Measurements from ENCODE around the gene WDPCP. TPM values are rescaled to one million over a fixed set of nuclear protein-coding genes. Genes with fewer than 3 reads are reported as not detected.

The WDPCP gene
- polyA plus RNA-seq, 2 of the 4 experiments (the other 2 are of a cell fraction) = 3.0 to 7.6 TPM

DNA sequence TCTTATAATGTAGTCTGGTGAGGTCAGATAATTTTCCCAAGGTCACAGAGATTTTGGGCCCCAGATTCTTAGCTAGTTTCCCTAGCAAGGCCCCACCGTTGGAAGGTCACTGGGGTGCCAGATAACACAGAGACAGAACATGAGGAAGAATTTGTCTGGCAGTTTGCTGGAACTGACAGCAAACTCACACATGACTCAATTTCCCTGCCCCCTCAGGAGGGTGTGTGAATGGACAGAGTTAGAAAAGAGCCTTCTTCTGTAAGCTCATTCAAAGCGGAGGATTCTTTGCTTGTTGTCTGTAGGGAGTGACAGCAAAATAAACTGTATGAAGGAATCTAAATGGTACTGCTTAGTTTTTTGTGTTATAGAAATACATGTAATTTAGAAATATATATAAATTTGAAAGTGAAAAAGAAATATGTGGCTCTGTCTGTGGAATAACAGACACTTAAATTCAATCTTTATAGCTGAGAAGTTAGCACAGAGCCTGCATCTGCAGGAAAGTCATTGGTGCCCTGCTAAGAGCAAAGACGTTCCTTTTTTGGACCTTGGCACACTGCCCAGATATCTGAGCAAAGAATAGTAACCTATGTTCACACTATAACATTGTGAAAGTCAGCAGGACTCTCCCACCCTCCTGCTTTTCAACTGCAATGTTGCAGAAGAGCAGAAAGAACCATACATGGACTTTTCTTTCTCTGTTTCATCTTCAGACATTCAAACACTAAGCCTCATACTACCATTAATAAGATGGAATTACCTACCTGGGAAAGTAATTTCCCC is 2.5 kb upstream of the WDPCP start:
- DNase-seq (ENCODE audit: low read depth in 1 of 2, low spot score in 1 of 2) = no peak
- CTCF ChIA-PET = interaction anchor here (1.3 kb wide), 1 partner anchor 101 kb away, joined by 4 read pairs; no protein-coding TSS in a partner anchor
- peak overlapping the region; percentile 92; the same call in 1 of the 3 replicates for H3K4me2 ChIP-seq
- no peak for FAIRE-seq
- no peaks in the 10 kb centered on the region for H3K9me3 ChIP-seq
- peaks cover 24% of the 10 kb centered on the region for H3K4me1 ChIP-seq
- WGBS (ENCODE audit: missing lambda C conversion rate) = 44% methylated on average over 3 of the region's 3 CpGs
- H3K4me3 ChIP-seq = no peak overlapping the region
- TF ChIP-seq HOXB5 (CRISPR knock-in tag; IDR thresholded peaks at IDR 0.05) (no peak), RFX5 (IDR thresholded peaks at IDR 0.05) (no peak), CBX8 (IDR thresholded peaks at IDR 0.05) (no peak), MAFK (IDR thresholded peaks at IDR 0.05; ENCODE audit: partially characterized antibody) (no peak), ZC3H11A (IDR thresholded peaks at IDR 0.05) (no peak), CHD2 (IDR thresholded peaks at IDR 0.05; ENCODE audit: low read length, partially characterized antibody) (no peak), FOSL2 (IDR thresholded peaks at IDR 0.05) (no peak), FOSL2 (CRISPR knock-in tag; IDR thresholded peaks at IDR 0.05) (no peak), CHD4 (IDR thresholded peaks at IDR 0.05; ENCODE audit: borderline replicate concordance) (no peak)
- TF ChIP-seq, protein P1, sequence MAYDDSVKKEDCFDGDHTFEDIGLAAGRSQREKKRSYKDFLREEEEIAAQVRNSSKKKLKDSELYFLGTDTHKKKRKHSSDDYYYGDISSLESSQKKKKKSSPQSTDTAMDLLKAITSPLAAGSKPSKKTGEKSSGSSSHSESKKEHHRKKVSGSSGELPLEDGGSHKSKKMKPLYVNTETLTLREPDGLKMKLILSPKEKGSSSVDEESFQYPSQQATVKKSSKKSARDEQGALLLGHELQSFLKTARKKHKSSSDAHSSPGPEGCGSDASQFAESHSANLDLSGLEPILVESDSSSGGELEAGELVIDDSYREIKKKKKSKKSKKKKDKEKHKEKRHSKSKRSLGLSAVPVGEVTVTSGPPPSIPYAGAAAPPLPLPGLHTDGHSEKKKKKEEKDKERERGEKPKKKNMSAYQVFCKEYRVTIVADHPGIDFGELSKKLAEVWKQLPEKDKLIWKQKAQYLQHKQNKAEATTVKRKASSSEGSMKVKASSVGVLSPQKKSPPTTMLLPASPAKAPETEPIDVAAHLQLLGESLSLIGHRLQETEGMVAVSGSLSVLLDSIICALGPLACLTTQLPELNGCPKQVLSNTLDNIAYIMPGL (CRISPR knock-in tag; IDR thresholded peaks at IDR 0.05; ENCODE audit: borderline replicate concordance) = no peak
- TF ChIP-seq, protein P2, sequence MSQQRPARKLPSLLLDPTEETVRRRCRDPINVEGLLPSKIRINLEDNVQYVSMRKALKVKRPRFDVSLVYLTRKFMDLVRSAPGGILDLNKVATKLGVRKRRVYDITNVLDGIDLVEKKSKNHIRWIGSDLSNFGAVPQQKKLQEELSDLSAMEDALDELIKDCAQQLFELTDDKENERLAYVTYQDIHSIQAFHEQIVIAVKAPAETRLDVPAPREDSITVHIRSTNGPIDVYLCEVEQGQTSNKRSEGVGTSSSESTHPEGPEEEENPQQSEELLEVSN (IDR thresholded peaks at IDR 0.05; ENCODE audit: borderline replicate concordance, low read depth) = no peak
- TF ChIP-seq, protein P3, sequence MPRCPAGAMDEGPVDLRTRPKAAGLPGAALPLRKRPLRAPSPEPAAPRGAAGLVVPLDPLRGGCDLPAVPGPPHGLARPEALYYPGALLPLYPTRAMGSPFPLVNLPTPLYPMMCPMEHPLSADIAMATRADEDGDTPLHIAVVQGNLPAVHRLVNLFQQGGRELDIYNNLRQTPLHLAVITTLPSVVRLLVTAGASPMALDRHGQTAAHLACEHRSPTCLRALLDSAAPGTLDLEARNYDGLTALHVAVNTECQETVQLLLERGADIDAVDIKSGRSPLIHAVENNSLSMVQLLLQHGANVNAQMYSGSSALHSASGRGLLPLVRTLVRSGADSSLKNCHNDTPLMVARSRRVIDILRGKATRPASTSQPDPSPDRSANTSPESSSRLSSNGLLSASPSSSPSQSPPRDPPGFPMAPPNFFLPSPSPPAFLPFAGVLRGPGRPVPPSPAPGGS (IDR thresholded peaks at IDR 0.05) = no peak
- TF ChIP-seq, protein P4, sequence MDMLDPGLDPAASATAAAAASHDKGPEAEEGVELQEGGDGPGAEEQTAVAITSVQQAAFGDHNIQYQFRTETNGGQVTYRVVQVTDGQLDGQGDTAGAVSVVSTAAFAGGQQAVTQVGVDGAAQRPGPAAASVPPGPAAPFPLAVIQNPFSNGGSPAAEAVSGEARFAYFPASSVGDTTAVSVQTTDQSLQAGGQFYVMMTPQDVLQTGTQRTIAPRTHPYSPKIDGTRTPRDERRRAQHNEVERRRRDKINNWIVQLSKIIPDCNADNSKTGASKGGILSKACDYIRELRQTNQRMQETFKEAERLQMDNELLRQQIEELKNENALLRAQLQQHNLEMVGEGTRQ (IDR thresholded peaks at IDR 0.05) = no peak
- TF ChIP-seq, protein P5, sequence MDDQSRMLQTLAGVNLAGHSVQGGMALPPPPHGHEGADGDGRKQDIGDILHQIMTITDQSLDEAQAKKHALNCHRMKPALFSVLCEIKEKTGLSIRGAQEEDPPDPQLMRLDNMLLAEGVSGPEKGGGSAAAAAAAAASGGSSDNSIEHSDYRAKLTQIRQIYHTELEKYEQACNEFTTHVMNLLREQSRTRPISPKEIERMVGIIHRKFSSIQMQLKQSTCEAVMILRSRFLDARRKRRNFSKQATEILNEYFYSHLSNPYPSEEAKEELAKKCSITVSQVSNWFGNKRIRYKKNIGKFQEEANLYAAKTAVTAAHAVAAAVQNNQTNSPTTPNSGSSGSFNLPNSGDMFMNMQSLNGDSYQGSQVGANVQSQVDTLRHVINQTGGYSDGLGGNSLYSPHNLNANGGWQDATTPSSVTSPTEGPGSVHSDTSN (IDR thresholded peaks at IDR 0.05) = no peak
- no peak overlapping the region for H3K27ac ChIP-seq
- POLR2A ChIA-PET = no interaction called here
- ATAC-seq = no peak

DNA sequence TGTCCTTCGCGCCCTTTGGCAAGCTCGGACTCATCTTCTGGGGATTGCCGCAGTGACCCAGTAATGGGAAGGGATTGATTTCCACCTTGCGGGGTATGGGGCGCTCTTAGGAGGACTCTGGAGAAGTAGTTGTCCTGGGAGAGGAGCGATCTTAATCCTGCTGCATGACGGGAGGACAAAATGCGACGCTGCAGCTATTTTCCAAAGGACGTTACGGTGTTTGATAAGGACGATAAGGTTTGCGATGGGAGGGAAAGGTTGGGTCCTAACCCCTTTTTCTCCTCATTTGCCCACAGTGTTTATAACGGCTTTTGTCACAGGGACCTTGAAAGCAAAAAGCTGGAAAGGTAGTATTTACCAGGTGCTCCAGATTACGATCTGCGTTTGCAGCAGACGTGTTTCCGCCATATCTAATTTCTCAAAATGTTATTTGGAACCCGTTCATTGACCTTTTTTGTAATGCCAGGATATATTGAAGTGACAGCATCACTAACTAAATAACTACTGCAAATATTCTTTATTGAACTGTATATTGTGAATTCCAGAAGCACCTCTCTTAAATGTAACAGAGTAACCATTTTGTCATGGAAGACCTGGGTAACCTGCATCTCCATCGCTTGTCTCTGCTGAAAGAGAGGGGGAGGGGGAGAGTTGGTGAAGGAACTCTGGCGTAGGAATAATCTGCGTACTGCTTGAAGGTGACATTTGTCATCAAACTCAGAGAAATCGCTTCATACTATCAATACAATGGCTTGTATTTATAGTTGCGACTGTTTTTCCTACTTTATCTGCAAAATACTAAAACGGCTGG is 1.1 kb upstream of the WDPCP start:
- H3K9me3 ChIP-seq = no peaks in the 10 kb centered on the region
- peak; percentile 33 to 37 for DNase-seq (ENCODE audit: low read depth in 1 of 2, low spot score in 1 of 2)
- peak overlapping the region; percentile 78 to 92 for H3K27ac ChIP-seq
- H3K4me3 ChIP-seq = peak overlapping the region; percentile 93
- WGBS (ENCODE audit: missing lambda C conversion rate) = 8% methylated on average over 26 of the region's 26 CpGs
- ATAC-seq = peak; percentile 47 to 58
- H3K4me2 ChIP-seq = peak overlapping the region; percentile 92
- peaks cover 24% of the 10 kb centered on the region for H3K4me1 ChIP-seq
- ChIA-PET CTCF (interaction anchor here (1.1 to 1.3 kb wide), 4 partner anchors 11 to 102 kb away, joined by 3 to 5 read pairs (median 4); no protein-coding TSS in a partner anchor), POLR2A (interaction anchor here (0.6 to 1.8 kb wide), 14 partner anchors 8 to 1084 kb away, joined by 3 to 21 read pairs (median 4); partner anchors contain the start of genes SERTAD2, TMEM17 and UGP2)
- FAIRE-seq = no peak
- TF ChIP-seq HDAC2 (IDR thresholded peaks at IDR 0.05) (peak; percentile 70; the same call in 1 of the 2 replicates), EP300 (IDR thresholded peaks at IDR 0.05) (no peak), NR3C1 (IDR thresholded peaks at IDR 0.05) (no peak), SMC3 (IDR thresholded peaks at IDR 0.05) (no peak), BHLHE40 (IDR thresholded peaks at IDR 0.05; ENCODE audit: low read depth, low read length) (no peak), RAD21 (conservative IDR thresholded peaks at IDR 0.05 in 1 of 2, IDR thresholded peaks at IDR 0.05 in 1 of 2) (no peak), MYC (IDR thresholded peaks at IDR 0.05; ENCODE audit: borderline replicate concordance, low read length) (no peak), POLR2AphosphoS2 (conservative IDR thresholded peaks at IDR 0.05; ENCODE audit: low read length) (no peak), CBX2 (IDR thresholded peaks at IDR 0.05; ENCODE audit: borderline replicate concordance, low read depth) (no peak), KDM5A (IDR thresholded peaks at IDR 0.05) (peak; percentile 42), HEYL (CRISPR knock-in tag; IDR thresholded peaks at IDR 0.05) (no peak), ZC3H11A (IDR thresholded peaks at IDR 0.05) (no peak), FOSB (CRISPR knock-in tag; IDR thresholded peaks at IDR 0.05) (no peak), GATA3 (IDR thresholded peaks at IDR 0.05; ENCODE audit: borderline replicate concordance) (no peak), HOXB5 (CRISPR knock-in tag; IDR thresholded peaks at IDR 0.05) (no peak), ZSCAN20 (CRISPR knock-in tag; IDR thresholded peaks at IDR 0.05) (no peak)
- TF ChIP-seq, protein P2 (IDR thresholded peaks at IDR 0.05; ENCODE audit: borderline replicate concordance, low read depth) = no peak
- TF ChIP-seq, protein P5 (IDR thresholded peaks at IDR 0.05) = no peak

Data from A549 (cell line).